CD4-positive, alpha-beta T cell treated with Interleukin-15 for 4 hours (primary cell): ENCODE results near the gene SH3RF3.
"Not testable (repeated sequence)": the region's sequence is repeated elsewhere in the genome, so short reads cannot be mapped to it uniquely, and the experiment has no call there.

Experiments used
- DNase-seq: peaks from one replicate; pipeline ENCODE4 v3.0.0-alpha.2; 2020; ENCODE audit warnings: low spot score

Gene SH3RF3

GRCh38 chr2:109159096-109159495, 30.1 kb downstream of the SH3RF3 start:
- DNase-seq: no peak

GRCh38 chr2:109160714-109161440, 31.9 kb downstream of the SH3RF3 start:
- no peak for DNase-seq

GRCh38 chr2:109162367-109162766, 33.4 kb downstream of the SH3RF3 start:
- not testable (repeated sequence) for DNase-seq

- DNase-seq: no peak
Measured at GRCh38 chr2:109162999-109163398, 34.0 kb downstream of the SH3RF3 start.

GRCh38 chr2:109164311-109164710, 35.3 kb downstream of the SH3RF3 start:
- no peak for DNase-seq

GRCh38 chr2:109164739-109165221, 35.8 kb downstream of the SH3RF3 start:
- no peak for DNase-seq

- DNase-seq: no peak
Measured at GRCh38 chr2:109166811-109167210, 37.8 kb downstream of the SH3RF3 start.

- DNase-seq: no peak
Measured at GRCh38 chr2:109168086-109168485, 39.1 kb downstream of the SH3RF3 start.

- DNase-seq: no peak
Measured at GRCh38 chr2:109168716-109169115, 39.7 kb downstream of the SH3RF3 start.

- no peak for DNase-seq
Measured at GRCh38 chr2:109170645-109171044, 41.6 kb downstream of the SH3RF3 start.

GRCh38 chr2:109171444-109172334, 42.7 kb downstream of the SH3RF3 start:
- no peak for DNase-seq

- DNase-seq: no peak
Measured at GRCh38 chr2:109172556-109173105, 43.6 kb downstream of the SH3RF3 start.

GRCh38 chr2:109173311-109174171, 44.5 kb downstream of the SH3RF3 start:
- DNase-seq: no peak

- no peak for DNase-seq
Measured at GRCh38 chr2:109174214-109174613, 45.2 kb downstream of the SH3RF3 start.

- DNase-seq: no peak
Measured at GRCh38 chr2:109174626-109175349, 45.8 kb downstream of the SH3RF3 start.

GRCh38 chr2:109175350-109175678, 46.3 kb downstream of the SH3RF3 start:
- no peak for DNase-seq

- no peak for DNase-seq
Measured at GRCh38 chr2:109176928-109177327, 47.9 kb downstream of the SH3RF3 start.

- no peak for DNase-seq
Measured at GRCh38 chr2:109177635-109178034, 48.6 kb downstream of the SH3RF3 start.

GRCh38 chr2:109178968-109179367, 50.0 kb downstream of the SH3RF3 start:
- no peak for DNase-seq

GRCh38 chr2:109180786-109181185, 51.8 kb downstream of the SH3RF3 start:
- DNase-seq: no peak

- no peak for DNase-seq
Measured at GRCh38 chr2:109182426-109182825, 53.4 kb downstream of the SH3RF3 start.
